GM23248 (cell line): ENCODE measurements around the gene BRME1. TPM values are rescaled to one million over a fixed set of nuclear protein-coding genes. Genes with fewer than 3 reads are reported as not detected.

Experiments
- DNase-seq: peaks from one replicate; pipeline ENCODE4 v3.0.0-alpha.2; 2015
- H2AFZ ChIP-seq: fragments of 200-600 bp; sonication (generic); 2 replicates; pipeline ENCODE4 v1.6.1; 2016; ENCODE audit warnings: antibody characterized with exemption
- H3F3A ChIP-seq: fragments of 200-600 bp; sonication (generic); 2 replicates; pipeline ENCODE4 v1.6.1; 2016; ENCODE audit warnings: mild to moderate bottlenecking, antibody characterized with exemption, mixed run types; ENCODE audit not compliant: insufficient read depth
- H3K27ac ChIP-seq: fragments of 200-600 bp; sonication (generic); 2 replicates; pipeline ENCODE4 v1.5.1; 2016; ENCODE audit warnings: mild to moderate bottlenecking
- H3K27me3 ChIP-seq: fragments of 200-600 bp; sonication (generic); replicated peaks from 2 replicates; pipeline ENCODE4 v1.6.1; 2016; ENCODE audit warnings: mild to moderate bottlenecking; ENCODE audit not compliant: insufficient read depth
- H3K36me3 ChIP-seq: fragments of 200-600 bp; sonication (generic); 2 replicates; pipeline ENCODE4 v1.6.1; 2016; ENCODE audit warnings: low read depth, mild to moderate bottlenecking
- H3K4me1 ChIP-seq: fragments of 200-600 bp; sonication (generic); 2 replicates; pipeline ENCODE4 v1.6.1; 2016; ENCODE audit warnings: mild to moderate bottlenecking; ENCODE audit not compliant: insufficient read depth
- H3K4me2 ChIP-seq: fragments of 200-600 bp; sonication (generic); one replicate; pipeline ENCODE4 v1.6.1; 2016; ENCODE audit warnings: mild to moderate bottlenecking; ENCODE audit not compliant: unreplicated experiment
- H3K4me3 ChIP-seq: fragments of 200-600 bp; sonication (generic); 2 replicates; pipeline ENCODE4 v1.5.1; 2016; ENCODE audit warnings: mild to moderate bottlenecking
- H3K79me2 ChIP-seq: fragments of 200-600 bp; sonication (generic); 2 replicates; pipeline ENCODE4 v1.6.1; 2016; ENCODE audit warnings: mild to moderate bottlenecking; ENCODE audit not compliant: insufficient read depth
- H3K9ac ChIP-seq: fragments of 200-600 bp; sonication (generic); 2 replicates; pipeline ENCODE4 v1.6.1; 2016; ENCODE audit warnings: mild to moderate bottlenecking
- H3K9me2 ChIP-seq: fragments of 200-600 bp; sonication (generic); 2 replicates; pipeline ENCODE4 v1.6.1; 2016; ENCODE audit warnings: mixed run types, mild to moderate bottlenecking, moderate library complexity; ENCODE audit not compliant: insufficient read depth
- H3K9me3 ChIP-seq: fragments of 200-600 bp; sonication (generic); one replicate; pipeline ENCODE4 v1.6.1; 2017; ENCODE audit warnings: low read depth
- H4K20me1 ChIP-seq: fragments of 200-600 bp; sonication (generic); 2 replicates; pipeline ENCODE4 v1.6.0; 2016; ENCODE audit not compliant: insufficient read depth
- EZH2 ChIP-seq: fragments of 200-600 bp; sonication (generic); IDR thresholded peaks from 2 replicates; pipeline ENCODE4 v1.6.1; 2018; ENCODE audit warnings: antibody characterized with exemption, mild to moderate bottlenecking; ENCODE audit not compliant: insufficient read depth, poor library complexity, severe bottlenecking
- EZH2phosphoT487 ChIP-seq: fragments of 200-600 bp; sonication (generic); IDR thresholded peaks from 2 replicates; pipeline ENCODE4 v1.6.1; 2018; ENCODE audit warnings: antibody characterized with exemption, moderate library complexity, mild to moderate bottlenecking, low read depth; ENCODE audit not compliant: insufficient read depth
- WGBS, 2 experiments: methylation state at CpG; one replicate each; pipeline ENCODE4 v1.1.6; 2015 to 2017; ENCODE audit warnings: low lambda C conversion rate in 2 of 2, low coverage in 1 of 2; ENCODE audit errors: missing lambda C conversion rate in 2 of 2; 5-methylcytosine and 5-hydroxymethylcytosine counted together
- in situ Hi-C: fragments of 300-500 bp; cut with MboI; formaldehyde crosslinking; loops from 2 replicates; pipeline ENCODE4 v1.15.0; 2020
- polyA plus RNA-seq: library from polyadenylated mRNA; unstranded; fragments of >200 nt; fragmentation: Nextera tagmentation; extraction: Ambion mirVana; gene quantifications from 2 replicates; pipeline ENCODE4 v1.2.1, GENCODE V29; 2016
- total RNA-seq: library from RNA; depleted of rRNA; stranded (reverse); fragments of >200 nt; shearing (Covaris generic); gene quantifications from 2 replicates; pipeline ENCODE4 v1.2.3, GENCODE V29; 2014

The BRME1 gene
- total and polyA plus RNA-seq, 2 experiments from 2014 or later, result 0.11 to 0.63 TPM

- Histone ChIP-seq H4K20me1 (no peaks in the 10 kb centered on the region), H3K36me3 (no peaks in the 10 kb centered on the region), H2AFZ (peak overlapping the region; percentile 60), H3K9ac (peak overlapping the region; percentile 80), H3K4me2 (no peak overlapping the region), H3F3A (peaks cover 32% of the 10 kb centered on the region), H3K27me3 (no peaks in the 10 kb centered on the region), H3K4me3 (peak overlapping the region; percentile 78), H3K4me1 (peaks cover 8% of the 10 kb centered on the region), H3K79me2 (peaks cover 5% of the 10 kb centered on the region; the same call in 1 of the 2 replicates), H3K9me2 (no peaks in the 10 kb centered on the region), H3K27ac (no peak overlapping the region), H3K9me3 (no peaks in the 10 kb centered on the region)
- DNase-seq, result no peak
- in situ Hi-C loops, result loop anchor here (10.0 kb wide), 1 partner anchor 80 kb away; no protein-coding TSS in a partner anchor
- WGBS, 2 experiments, result 6 to 13% methylated on average over 27 to 85 of the region's 113 CpGs
- no peak for TF ChIP-seq EZH2
- TF ChIP-seq EZH2phosphoT487, result no peak
These were observed 41.0 kb downstream of the BRME1 start for GRCh38 chr19:13864667-13865570.

GRCh38 chr19:13864046-13864666 is 41.8 kb downstream of the BRME1 start:
- Histone ChIP-seq H2AFZ (peak overlapping the region; percentile 60; the same call in 1 of the 2 replicates), H4K20me1 (no peaks in the 10 kb centered on the region), H3K9me2 (no peaks in the 10 kb centered on the region), H3F3A (peaks cover 36% of the 10 kb centered on the region), H3K36me3 (no peaks in the 10 kb centered on the region), H3K79me2 (peaks cover 5% of the 10 kb centered on the region; the same call in 1 of the 2 replicates), H3K9ac (peak overlapping the region; percentile 64; the same call in 1 of the 2 replicates), H3K4me3 (peak overlapping the region; percentile 58; the same call in 1 of the 2 replicates), H3K27ac (no peak overlapping the region), H3K9me3 (no peaks in the 10 kb centered on the region), H3K4me2 (no peak overlapping the region), H3K27me3 (no peaks in the 10 kb centered on the region), H3K4me1 (peaks cover 8% of the 10 kb centered on the region)
- in situ Hi-C loops, result loop anchor here (10.0 kb wide), 1 partner anchor 79 kb away; no protein-coding TSS in a partner anchor
- 53 to 57% methylated on average over 13 of the region's 13 CpGs for WGBS, 2 experiments
- TF ChIP-seq EZH2 (no peak), EZH2phosphoT487 (no peak)
- no peak for DNase-seq

- H3K9me3 ChIP-seq, result no peaks in the 10 kb centered on the region
- peak overlapping the region; percentile 71 for H3K4me3 ChIP-seq
- no peaks in the 10 kb centered on the region for H3K27me3 ChIP-seq
- H3K9me2 ChIP-seq, result no peaks in the 10 kb centered on the region
- H4K20me1 ChIP-seq, result no peaks in the 10 kb centered on the region
- peak overlapping the region; percentile 97 for H3K27ac ChIP-seq
- peak overlapping the region; percentile 21 for H2AFZ ChIP-seq
- 1% methylated on average over 16 to 27 of the region's 27 CpGs for WGBS, 2 experiments
- peak overlapping the region; percentile 80 for H3K4me2 ChIP-seq
- peaks cover 8% of the 10 kb centered on the region for H3K4me1 ChIP-seq
- no peak for TF ChIP-seq EZH2
- TF ChIP-seq EZH2phosphoT487, result no peak
- H3K36me3 ChIP-seq, result no peaks in the 10 kb centered on the region
- H3K79me2 ChIP-seq, result peaks cover 5% of the 10 kb centered on the region; the same call in 1 of the 2 replicates
- peak overlapping the region; percentile 92 for H3K9ac ChIP-seq
- peaks cover 36% of the 10 kb centered on the region for H3F3A ChIP-seq
- in situ Hi-C loops, result loop anchor here (10.0 kb wide), 1 partner anchor 77 kb away; no protein-coding TSS in a partner anchor
- peak; percentile 92 for DNase-seq
These were observed 44.0 kb downstream of the BRME1 start for GRCh38 chr19:13861714-13862531.

- Histone ChIP-seq H3K27me3 (no peaks in the 10 kb centered on the region), H3K9ac (peak overlapping the region; percentile 92), H3K79me2 (peaks cover 5% of the 10 kb centered on the region; the same call in 1 of the 2 replicates), H3F3A (peaks cover 36% of the 10 kb centered on the region), H2AFZ (peak overlapping the region; percentile 21), H3K9me3 (no peaks in the 10 kb centered on the region), H3K36me3 (no peaks in the 10 kb centered on the region), H3K4me2 (peak overlapping the region; percentile 80), H4K20me1 (no peaks in the 10 kb centered on the region), H3K4me3 (peak overlapping the region; percentile 71), H3K4me1 (peaks cover 8% of the 10 kb centered on the region), H3K9me2 (no peaks in the 10 kb centered on the region), H3K27ac (peak overlapping the region; percentile 97)
- peak; percentile 58 for DNase-seq
- no peak for TF ChIP-seq EZH2phosphoT487
- no peak for TF ChIP-seq EZH2
- 2 to 4% methylated on average over 10 to 11 of the region's 11 CpGs for WGBS, 2 experiments
- in situ Hi-C loops, result loop anchor here (10.0 kb wide), 1 partner anchor 77 kb away; no protein-coding TSS in a partner anchor
These were observed 44.6 kb downstream of the BRME1 start for GRCh38 chr19:13861392-13861713.
